ENCODE measurements around the gene HMGN5. TPM values are rescaled to one million over a fixed set of nuclear protein-coding genes. Genes with fewer than 3 reads are reported as not detected.

HMGN5 gene
- total and polyA plus RNA-seq, 7 experiments from 2014 or later = 0.46 to 11.1 (median 2.5) TPM

- CTCF ChIA-PET = no interaction called here
Measured at GRCh38 chrX:81202943-81203342, 1.2 kb upstream of the HMGN5 start.

GRCh38 chrX:81202456-81202819 is 725 bp upstream of the HMGN5 start:
- Mint-ChIP-seq H3K36me3 (peaks cover 0 to 19% (median 7%) of the 10 kb centered on the region in 5 donors), H3K27me3 (no peaks in the 10 kb centered on the region), H3K27ac (peak overlapping the region; percentile 92 to 99 (median 96)), H3K4me3 (peak overlapping the region; percentile 89 to 99 (median 96)), H3K4me1 (peaks cover 24 to 71% (median 56%) of the 10 kb centered on the region in 7 donors), H3K9me3 (peaks cover 0 to 3% (median 0%) of the 10 kb centered on the region in 11 donors)
- POLR2A ChIA-PET = interaction anchor here (0.7 to 2.6 kb wide), 4 partner anchors 24 to 393 kb away, joined by 3 to 13 read pairs (median 4); partner anchors contain the start of gene BRWD3
- intact Hi-C loops (cut with micrococcal nuclease) = loop anchor here in 1 of 2 donors (1.0 kb wide), 1 partner anchor 393 kb away; the partner anchor contains the start of gene BRWD3
- Histone ChIP-seq H3K4me3 (ENCODE audit: low read length) (peak overlapping the region; percentile 97), H3K27me3 (ENCODE audit: control insufficient read depth in 2 of 2, insufficient read depth in 2 of 2, low read length in 2 of 2) (no peaks in the 10 kb centered on the region), H3K4me1 (ENCODE audit: control insufficient read depth in 2 of 2, insufficient read depth in 2 of 2, low read length in 2 of 2) (peaks cover 0 to 13% of the 10 kb centered on the region in 2 donors), H3K27ac (ENCODE audit: low read depth, low read length) (peak overlapping the region; percentile 87), H3K36me3 (ENCODE audit: control insufficient read depth in 2 of 3, insufficient read depth in 3 of 3, low read length in 3 of 3) (no peaks in the 10 kb centered on the region), H3K9me3 (ENCODE audit: control insufficient read depth in 2 of 3, low read length in 3 of 3) (no peaks in the 10 kb centered on the region)
- DNase-seq = peak in 4 of 9 donors; percentile 7 to 21 (median 14)
- CTCF ChIA-PET = interaction anchor here (1.0 kb wide), 1 partner anchor 394 kb away, joined by 4 read pairs; no protein-coding TSS in a partner anchor
- ATAC-seq = peak; percentile 6

More at GRCh38 chrX:81202943-81203342, 1.2 kb upstream of the HMGN5 start:
- Mint-ChIP-seq H3K27ac (peak overlapping the region; percentile 92 to 99 (median 96)), H3K4me1 (peaks cover 19 to 74% (median 60%) of the 10 kb centered on the region in 7 donors), H3K9me3 (peaks cover 0 to 3% (median 0%) of the 10 kb centered on the region in 11 donors), H3K27me3 (no peaks in the 10 kb centered on the region), H3K4me3 (peak overlapping the region; percentile 89 to 99 (median 96)), H3K36me3 (peaks cover 0 to 21% (median 7%) of the 10 kb centered on the region in 5 donors)
- Histone ChIP-seq H3K4me1 (ENCODE audit: control insufficient read depth in 2 of 2, insufficient read depth in 2 of 2, low read length in 2 of 2) (peaks cover 0 to 13% of the 10 kb centered on the region in 2 donors), H3K36me3 (ENCODE audit: control insufficient read depth in 2 of 3, insufficient read depth in 3 of 3, low read length in 3 of 3) (no peaks in the 10 kb centered on the region), H3K27me3 (ENCODE audit: control insufficient read depth in 2 of 2, insufficient read depth in 2 of 2, low read length in 2 of 2) (no peaks in the 10 kb centered on the region), H3K27ac (ENCODE audit: low read depth, low read length) (peak overlapping the region; percentile 87), H3K9me3 (ENCODE audit: control insufficient read depth in 2 of 3, low read length in 3 of 3) (no peaks in the 10 kb centered on the region), H3K4me3 (ENCODE audit: low read length) (peak overlapping the region; percentile 97)
- no peak for DNase-seq
- no peak for ATAC-seq
- intact Hi-C loops (cut with micrococcal nuclease) = loop anchor here in 1 of 2 donors (1.0 kb wide), 1 partner anchor 394 kb away; the partner anchor contains the start of gene BRWD3
- POLR2A ChIA-PET = interaction anchor here (0.5 to 2.6 kb wide), 3 partner anchors 164 to 394 kb away, joined by 3 to 13 read pairs (median 4); partner anchors contain the start of gene BRWD3

GRCh38 chrX:81201071-81201470 is 642 bp downstream of the HMGN5 start:
- H3K36me3 ChIP-seq (ENCODE audit: control insufficient read depth in 2 of 3, insufficient read depth in 3 of 3, low read length in 3 of 3) = no peaks in the 10 kb centered on the region
- H3K4me3 ChIP-seq (ENCODE audit: low read length) = peak overlapping the region; percentile 97
- Mint-ChIP-seq H3K4me3 (peak overlapping the region; percentile 89 to 99 (median 96)), H3K36me3 (peaks cover 0 to 15% (median 7%) of the 10 kb centered on the region in 5 donors), H3K9me3 (peaks cover 0 to 3% (median 0%) of the 10 kb centered on the region in 11 donors), H3K27me3 (no peaks in the 10 kb centered on the region), H3K27ac (peak overlapping the region; percentile 92 to 99 (median 96)), H3K4me1 (peaks cover 18 to 58% (median 48%) of the 10 kb centered on the region in 7 donors)
- no peak for ATAC-seq
- intact Hi-C loops (cut with micrococcal nuclease) = loop anchor here (1.0 kb wide), 2 partner anchors 80 to 392 kb away; partner anchors contain the start of gene BRWD3 (in 1 of the 2)
- H3K27ac ChIP-seq (ENCODE audit: low read depth, low read length) = peak overlapping the region; percentile 87
- no peak for DNase-seq
- peaks cover 0 to 13% of the 10 kb centered on the region in 2 donors for H3K4me1 ChIP-seq (ENCODE audit: control insufficient read depth in 2 of 2, insufficient read depth in 2 of 2, low read length in 2 of 2)
- no peaks in the 10 kb centered on the region for H3K27me3 ChIP-seq (ENCODE audit: control insufficient read depth in 2 of 2, insufficient read depth in 2 of 2, low read length in 2 of 2)
- ChIA-PET CTCF (interaction anchor here (0.7 to 0.8 kb wide), 3 partner anchors 24 to 81 kb away, joined by 3 to 6 read pairs (median 3); no protein-coding TSS in a partner anchor), POLR2A (interaction anchor here (1.3 to 2.6 kb wide), 2 partner anchors 25 to 392 kb away, joined by 4 to 13 read pairs; partner anchors contain the start of gene BRWD3)
- H3K9me3 ChIP-seq (ENCODE audit: control insufficient read depth in 2 of 3, low read length in 3 of 3) = no peaks in the 10 kb centered on the region

DNA sequence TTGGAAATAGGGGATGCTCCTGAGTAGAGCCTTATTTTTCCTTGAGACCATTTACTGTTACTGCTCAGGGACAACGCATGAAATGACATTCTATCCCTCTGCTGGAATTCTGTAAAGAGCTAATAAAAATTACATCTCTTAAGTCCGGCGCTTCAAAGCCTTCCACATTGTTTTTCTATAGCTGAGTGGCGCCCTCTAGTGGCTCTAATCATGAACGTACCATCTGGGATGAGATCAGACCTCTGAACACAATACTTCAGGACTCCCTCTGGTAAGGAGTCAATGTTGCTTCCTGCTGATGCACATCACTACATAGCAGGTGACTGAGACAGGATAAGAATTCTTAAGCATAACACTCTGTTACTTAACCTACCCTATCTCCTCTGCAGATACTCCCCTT is 6.0 kb downstream of the HMGN5 start:
- ATAC-seq = peak; percentile 80
- Histone ChIP-seq H3K4me1 (ENCODE audit: control insufficient read depth in 2 of 2, insufficient read depth in 2 of 2, low read length in 2 of 2) (no peaks in the 10 kb centered on the region), H3K36me3 (ENCODE audit: control insufficient read depth in 2 of 3, insufficient read depth in 3 of 3, low read length in 3 of 3) (no peaks in the 10 kb centered on the region), H3K27me3 (ENCODE audit: control insufficient read depth in 2 of 2, insufficient read depth in 2 of 2, low read length in 2 of 2) (no peaks in the 10 kb centered on the region), H3K27ac (ENCODE audit: low read depth, low read length) (no peak overlapping the region), H3K4me3 (ENCODE audit: low read length) (no peak overlapping the region), H3K9me3 (ENCODE audit: control insufficient read depth in 2 of 3, low read length in 3 of 3) (no peaks in the 10 kb centered on the region)
- intact Hi-C loops (cut with micrococcal nuclease) = loop anchor here (2.0 to 10.0 kb wide), 3 partner anchors 182 to 911 kb away; no protein-coding TSS in a partner anchor
- POLR2A ChIA-PET = no interaction called here
- DNase-seq = peak in 8 of 9 donors; percentile 14 to 55 (median 40)
- no peak overlapping the region for H3K4me3 Mint-ChIP-seq
- peaks cover 0 to 5% (median 3%) of the 10 kb centered on the region in 5 donors for H3K36me3 Mint-ChIP-seq
- CTCF ChIA-PET = interaction anchor here (0.6 kb wide), 1 partner anchor 93 kb away, joined by 3 read pairs; no protein-coding TSS in a partner anchor
- peaks cover 0 to 25% (median 15%) of the 10 kb centered on the region in 7 donors for H3K4me1 Mint-ChIP-seq
- H3K9me3 Mint-ChIP-seq = peaks cover 0 to 1% (median 0%) of the 10 kb centered on the region in 11 donors
- H3K27ac Mint-ChIP-seq = peak overlapping the region in 1 of 9 donors; percentile 7
- no peaks in the 10 kb centered on the region for H3K27me3 Mint-ChIP-seq

GRCh38 chrX:81195259-81195658 is 6.5 kb downstream of the HMGN5 start:
- H3K27ac Mint-ChIP-seq = no peak overlapping the region
- Histone ChIP-seq H3K27me3 (ENCODE audit: control insufficient read depth in 2 of 2, insufficient read depth in 2 of 2, low read length in 2 of 2) (no peaks in the 10 kb centered on the region), H3K4me3 (ENCODE audit: low read length) (no peak overlapping the region), H3K4me1 (ENCODE audit: control insufficient read depth in 2 of 2, insufficient read depth in 2 of 2, low read length in 2 of 2) (no peaks in the 10 kb centered on the region), H3K36me3 (ENCODE audit: control insufficient read depth in 2 of 3, insufficient read depth in 3 of 3, low read length in 3 of 3) (no peaks in the 10 kb centered on the region), H3K9me3 (ENCODE audit: control insufficient read depth in 2 of 3, low read length in 3 of 3) (no peaks in the 10 kb centered on the region), H3K27ac (ENCODE audit: low read depth, low read length) (no peak overlapping the region)
- no peak overlapping the region for H3K4me3 Mint-ChIP-seq
- DNase-seq (no peak), ATAC-seq (no peak)
- intact Hi-C loops (cut with micrococcal nuclease) = loop anchor here (2.0 to 10.0 kb wide), 3 partner anchors 182 to 910 kb away; no protein-coding TSS in a partner anchor
- no peaks in the 10 kb centered on the region for H3K27me3 Mint-ChIP-seq
- POLR2A ChIA-PET = no interaction called here
- H3K36me3 Mint-ChIP-seq = peaks cover 0 to 5% (median 3%) of the 10 kb centered on the region in 5 donors
- H3K9me3 Mint-ChIP-seq = peaks cover 0 to 2% (median 0%) of the 10 kb centered on the region in 11 donors
- H3K4me1 Mint-ChIP-seq = peaks cover 0 to 22% (median 15%) of the 10 kb centered on the region in 7 donors
- CTCF ChIA-PET = interaction anchor here (0.7 kb wide), 1 partner anchor 14 kb away, joined by 3 read pairs; no protein-coding TSS in a partner anchor

- intact Hi-C loops (cut with micrococcal nuclease) = loop anchor here in 1 of 2 donors (1.0 kb wide), 1 partner anchor 203 kb away; no protein-coding TSS in a partner anchor
- Mint-ChIP-seq H3K4me1 (peaks cover 0 to 7% (median 0%) of the 10 kb centered on the region in 7 donors), H3K9me3 (no peaks in the 10 kb centered on the region), H3K27me3 (no peaks in the 10 kb centered on the region), H3K36me3 (peaks cover 0 to 5% (median 0%) of the 10 kb centered on the region in 5 donors), H3K4me3 (no peak overlapping the region), H3K27ac (no peak overlapping the region)
- DNase-seq = peak in 5 of 9 donors; percentile 5 to 21 (median 8)
- H3K4me1 ChIP-seq (ENCODE audit: control insufficient read depth in 2 of 2, insufficient read depth in 2 of 2, low read length in 2 of 2) = no peaks in the 10 kb centered on the region
- no peak overlapping the region for H3K27ac ChIP-seq (ENCODE audit: low read depth, low read length)
- CTCF ChIA-PET = interaction anchor here (0.9 to 1.0 kb wide), 2 partner anchors 12 to 26 kb away, joined by 3 read pairs; no protein-coding TSS in a partner anchor
- POLR2A ChIA-PET = no interaction called here
- no peaks in the 10 kb centered on the region for H3K9me3 ChIP-seq (ENCODE audit: control insufficient read depth in 2 of 3, low read length in 3 of 3)
- no peaks in the 10 kb centered on the region for H3K36me3 ChIP-seq (ENCODE audit: control insufficient read depth in 2 of 3, insufficient read depth in 3 of 3, low read length in 3 of 3)
- H3K27me3 ChIP-seq (ENCODE audit: control insufficient read depth in 2 of 2, insufficient read depth in 2 of 2, low read length in 2 of 2) = no peaks in the 10 kb centered on the region
- ATAC-seq = peak; percentile 50
- H3K4me3 ChIP-seq (ENCODE audit: low read length) = no peak overlapping the region
Measured at GRCh38 chrX:81174286-81174685, 27.4 kb downstream of the HMGN5 start.

All from naive thymus-derived CD4-positive, alpha-beta T cell (primary cell).